ENCODE results near the gene STH.

Gene STH

GRCh38 chr17:45982791-45983613, 16.0 kb upstream of the STH start:
- Histone ChIP-seq H3K36me3 (ENCODE audit: control insufficient read depth, low read length) (no peaks in the 10 kb centered on the region), H3K27ac (ENCODE audit: low read depth, low read length) (no peak overlapping the region), H3K4me2 (ENCODE audit: low read length) (no peak overlapping the region), H3K9me3 (ENCODE audit: control insufficient read depth, insufficient read depth, low read length) (no peaks in the 10 kb centered on the region), H3K79me2 (ENCODE audit: control insufficient read depth, low read length) (no peaks in the 10 kb centered on the region), H3K4me1 (ENCODE audit: control insufficient read depth, low read length) (no peaks in the 10 kb centered on the region), H3F3A (ENCODE audit: control insufficient read depth, insufficient read depth) (no peaks in the 10 kb centered on the region), H3K27me3 (ENCODE audit: control insufficient read depth, low read length) (no peaks in the 10 kb centered on the region; the same call in 1 of the 2 replicates), H3K4me3 (ENCODE audit: low read length) (no peak overlapping the region), H4K20me1 (ENCODE audit: control insufficient read depth, insufficient read depth, low read depth, low read length) (no peaks in the 10 kb centered on the region), H3K9me2 (replicated peaks; ENCODE audit: control insufficient read depth, low read length) (no peaks in the 10 kb centered on the region)
- TF ChIP-seq EZH2phosphoT487 (IDR thresholded peaks at IDR 0.05; ENCODE audit: borderline replicate concordance, low read length) (no peak), CTCF (IDR thresholded peaks at IDR 0.05; ENCODE audit: low read depth, low read length, poor library complexity, severe bottlenecking) (no peak)

- H3K79me2 ChIP-seq (ENCODE audit: control insufficient read depth, low read length), result no peaks in the 10 kb centered on the region
Observed at GRCh38 chr17:45983614-45984310, 15.3 kb upstream of the STH start.

GRCh38 chr17:45984368-45984767, 14.7 kb upstream of the STH start:
- Histone ChIP-seq H3K9me2 (replicated peaks; ENCODE audit: control insufficient read depth, low read length) (no peaks in the 10 kb centered on the region), H3K4me1 (ENCODE audit: control insufficient read depth, low read length) (no peaks in the 10 kb centered on the region), H3K36me3 (ENCODE audit: control insufficient read depth, low read length) (no peaks in the 10 kb centered on the region), H3K27me3 (ENCODE audit: control insufficient read depth, low read length) (no peaks in the 10 kb centered on the region), H4K20me1 (ENCODE audit: control insufficient read depth, insufficient read depth, low read depth, low read length) (no peaks in the 10 kb centered on the region), H3F3A (ENCODE audit: control insufficient read depth, insufficient read depth) (no peaks in the 10 kb centered on the region), H3K27ac (ENCODE audit: low read depth, low read length) (no peak overlapping the region), H3K79me2 (ENCODE audit: control insufficient read depth, low read length) (no peaks in the 10 kb centered on the region), H3K4me2 (ENCODE audit: low read length) (no peak overlapping the region), H3K4me3 (ENCODE audit: low read length) (no peak overlapping the region), H3K9me3 (ENCODE audit: control insufficient read depth, insufficient read depth, low read length) (no peaks in the 10 kb centered on the region)
- no peak for TF ChIP-seq CTCF (IDR thresholded peaks at IDR 0.05; ENCODE audit: low read depth, low read length, poor library complexity, severe bottlenecking)
- TF ChIP-seq EZH2phosphoT487 (IDR thresholded peaks at IDR 0.05; ENCODE audit: borderline replicate concordance, low read length), result no peak

More at GRCh38 chr17:45983614-45984310, 15.3 kb upstream of the STH start:
- Histone ChIP-seq H3K9me3 (ENCODE audit: control insufficient read depth, insufficient read depth, low read length) (no peaks in the 10 kb centered on the region), H3K36me3 (ENCODE audit: control insufficient read depth, low read length) (no peaks in the 10 kb centered on the region), H4K20me1 (ENCODE audit: control insufficient read depth, insufficient read depth, low read depth, low read length) (no peaks in the 10 kb centered on the region), H3K9me2 (replicated peaks; ENCODE audit: control insufficient read depth, low read length) (no peaks in the 10 kb centered on the region), H3K27ac (ENCODE audit: low read depth, low read length) (no peak overlapping the region), H3K4me3 (ENCODE audit: low read length) (no peak overlapping the region), H3K4me1 (ENCODE audit: control insufficient read depth, low read length) (no peaks in the 10 kb centered on the region), H3K4me2 (ENCODE audit: low read length) (no peak overlapping the region), H3F3A (ENCODE audit: control insufficient read depth, insufficient read depth) (no peaks in the 10 kb centered on the region), H3K27me3 (ENCODE audit: control insufficient read depth, low read length) (no peaks in the 10 kb centered on the region)
- TF ChIP-seq EZH2phosphoT487 (IDR thresholded peaks at IDR 0.05; ENCODE audit: borderline replicate concordance, low read length) (no peak), CTCF (IDR thresholded peaks at IDR 0.05; ENCODE audit: low read depth, low read length, poor library complexity, severe bottlenecking) (no peak)
